HG03196 (cell line): ENCODE results near the gene RRAS.

ENCODE experiments used
- ATAC-seq: cut with Tn5 transposase; IDR thresholded peaks from one replicate; pipeline ENCODE4 v1.9.1; 2021; ENCODE audit not compliant: unreplicated experiment

RRAS gene

DNA sequence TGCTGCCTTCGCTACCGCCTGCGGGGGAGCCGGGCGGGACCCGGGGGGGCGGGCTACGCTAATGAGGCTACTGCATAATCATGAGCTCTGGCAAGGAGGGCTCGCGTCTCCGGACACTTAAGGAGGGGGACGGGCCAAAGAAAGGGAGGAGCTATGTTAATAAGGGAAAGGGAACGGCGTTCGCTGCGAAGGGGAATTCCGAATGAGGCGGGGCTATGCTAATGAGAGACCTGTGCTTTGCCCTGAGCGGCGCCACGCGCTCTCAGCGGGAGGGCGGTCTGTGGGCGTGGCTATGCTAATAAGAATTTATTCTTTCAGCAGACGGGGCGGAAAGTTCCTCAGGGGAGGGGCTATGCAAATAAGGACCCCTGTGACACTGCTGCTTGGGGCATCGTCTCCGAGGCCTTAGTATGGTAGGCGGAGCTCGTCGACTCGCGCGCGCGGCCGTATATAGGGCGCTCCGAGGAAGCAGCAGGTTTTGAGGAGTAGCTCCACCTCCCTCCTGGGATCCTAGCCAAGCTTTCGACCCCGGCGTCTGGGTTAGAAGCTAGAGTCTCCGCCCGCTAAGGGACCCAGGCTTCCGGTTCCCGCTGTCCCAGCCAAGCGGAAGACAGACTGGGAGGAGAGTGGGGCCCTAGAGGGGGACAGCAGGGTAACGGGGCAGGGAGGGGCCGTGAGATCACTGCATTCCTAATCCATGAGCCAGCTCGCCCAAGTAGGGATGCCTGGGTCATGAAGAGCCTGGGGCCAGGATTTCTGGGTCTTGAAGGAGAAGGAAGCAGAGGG is at the start of gene RRAS:
Gene RRAS (minus strand): TSS at position 31 of the 786 bp plus-strand sequence. CDS start 45 bp downstream, outside the sequence.
- ATAC-seq = peak; percentile 55

DNA sequence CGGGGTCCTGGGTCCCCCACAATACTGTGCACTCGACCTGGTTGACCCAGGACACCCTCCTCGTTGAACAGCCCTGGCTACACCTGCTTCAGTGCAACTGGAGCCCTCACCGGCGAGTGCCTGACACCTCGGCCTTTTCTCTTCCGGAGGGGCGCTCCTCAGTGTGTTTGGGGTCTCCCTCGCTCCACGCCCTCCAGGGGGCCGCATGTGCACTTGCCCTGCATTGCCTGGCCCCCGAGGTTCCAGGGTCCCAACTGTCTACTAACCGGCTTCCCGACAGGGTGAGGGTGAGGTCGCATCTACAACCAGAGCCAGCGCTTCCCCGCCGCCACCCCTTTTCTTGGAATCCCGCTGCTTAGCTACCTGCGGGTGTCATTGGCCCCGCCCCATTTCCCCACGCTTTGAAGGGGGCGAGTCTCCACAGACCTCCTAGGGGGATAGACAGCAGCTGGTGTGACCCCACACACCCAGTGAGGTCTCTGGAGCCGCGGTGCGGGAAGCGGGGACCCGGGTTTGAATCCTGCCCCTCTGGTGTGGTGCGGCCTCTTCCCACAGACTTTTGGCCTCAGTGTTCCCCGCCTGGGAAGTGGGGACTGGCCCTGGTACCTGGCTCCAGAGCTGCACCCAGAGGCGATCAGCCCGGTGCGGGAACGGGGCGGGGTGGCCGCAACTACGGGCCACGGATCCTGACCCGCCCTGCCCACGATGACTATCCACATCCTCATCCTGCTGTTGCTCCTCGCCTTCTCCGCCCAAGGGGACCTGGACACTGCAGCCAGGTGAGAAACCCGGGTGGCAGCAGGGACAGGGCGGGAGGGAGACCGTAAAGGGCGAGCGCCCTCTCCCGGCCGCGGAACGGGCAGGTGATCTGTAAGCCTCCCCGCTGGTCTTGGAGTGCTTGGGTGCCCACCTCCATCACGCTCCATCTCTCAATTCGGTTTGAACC is 49.5 kb upstream of the RRAS start, which contains the start of gene ADM5:
Gene ADM5 (plus strand): TSS at position 462 of the 946 bp plus-strand sequence. CDS start 244 bp downstream, at position 706.
- no peak for ATAC-seq

DNA sequence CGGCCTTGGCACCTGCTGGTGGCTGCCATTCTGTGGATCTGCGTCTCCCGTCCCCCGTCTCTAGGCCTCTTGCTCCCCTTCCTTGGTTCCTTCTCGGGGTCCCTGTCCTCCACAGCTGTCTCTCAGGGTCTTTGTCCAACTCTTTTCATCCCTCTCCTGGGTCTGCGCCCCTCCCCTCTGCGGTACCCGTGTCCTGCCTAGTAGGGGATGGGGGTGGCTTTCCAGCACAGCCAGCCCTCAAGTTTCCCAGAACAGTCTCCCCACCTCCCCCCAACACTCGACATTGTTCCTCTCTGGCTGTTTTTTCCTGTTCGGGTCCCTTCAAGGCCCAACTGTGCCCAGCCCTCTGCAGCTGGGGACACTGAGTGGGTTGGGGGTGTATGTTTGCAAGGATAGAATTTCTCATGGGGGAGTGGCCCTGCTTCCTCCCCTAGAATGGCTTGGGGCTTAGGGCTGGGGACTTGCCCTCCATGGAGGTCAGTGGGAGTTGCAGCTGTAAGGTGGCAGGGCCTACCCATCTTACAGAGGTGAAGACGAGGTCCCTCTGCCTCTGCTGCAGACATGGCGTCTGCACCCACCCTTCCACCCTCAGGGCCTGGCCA is 48.7 kb upstream of the RRAS start:
- no peak for ATAC-seq

DNA sequence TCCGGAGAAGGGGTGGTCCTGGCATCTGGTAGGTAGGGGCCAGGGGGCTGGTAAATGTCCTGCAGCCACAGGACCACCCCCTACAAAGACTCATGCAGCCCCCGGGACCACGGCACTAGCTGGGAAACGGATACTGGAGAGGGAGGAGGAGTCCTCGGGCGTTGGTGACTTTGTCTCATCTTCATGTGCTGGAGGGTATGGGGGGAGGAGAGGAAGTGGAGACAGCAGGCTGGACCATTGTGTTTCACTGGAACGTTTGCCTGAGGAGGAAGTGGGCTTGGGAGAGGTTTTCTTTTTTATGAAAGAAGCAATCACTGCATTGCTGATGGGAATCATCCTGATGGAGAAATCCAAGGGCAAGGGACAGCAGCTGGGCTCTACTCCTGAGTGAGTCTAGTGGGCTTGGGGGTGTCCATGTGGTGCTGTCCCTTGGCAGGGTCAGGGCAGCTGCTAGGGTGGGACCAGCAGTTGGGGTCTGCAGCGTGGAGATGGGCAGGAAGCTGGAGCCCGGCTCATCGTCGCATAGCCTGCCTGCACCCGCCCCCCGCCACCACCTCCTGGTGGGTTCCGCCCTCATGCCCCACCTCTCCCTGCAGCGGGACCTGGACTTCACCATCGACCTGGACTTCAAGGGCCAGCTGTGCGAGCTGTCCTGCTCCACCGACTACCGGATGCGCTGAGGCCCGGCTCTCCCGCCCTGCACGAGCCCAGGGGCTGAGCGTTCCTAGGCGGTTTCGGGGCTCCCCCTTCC is 47.8 kb upstream of the RRAS start:
- ATAC-seq = no peak

DNA sequence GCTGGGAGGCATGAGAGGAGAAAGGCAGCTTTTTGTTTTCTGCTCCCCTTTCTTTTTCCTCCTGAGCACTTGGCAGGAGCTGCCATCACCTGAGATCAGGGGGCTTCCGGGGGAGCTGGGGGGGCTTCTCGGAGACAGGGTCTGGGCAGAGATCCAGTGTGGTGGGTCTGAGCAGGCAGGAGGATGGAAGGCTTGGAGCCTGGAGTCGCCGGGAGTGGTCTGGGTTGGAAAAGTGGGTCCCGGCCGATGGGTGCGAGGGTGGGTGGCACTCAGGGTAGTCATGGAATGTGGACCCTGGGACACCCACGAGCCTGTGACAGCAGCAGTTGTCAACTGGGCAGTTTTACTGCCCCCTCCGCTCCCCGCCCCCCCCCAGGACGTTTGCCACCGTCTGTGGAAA is 47.2 kb upstream of the RRAS start:
- no peak for ATAC-seq

DNA sequence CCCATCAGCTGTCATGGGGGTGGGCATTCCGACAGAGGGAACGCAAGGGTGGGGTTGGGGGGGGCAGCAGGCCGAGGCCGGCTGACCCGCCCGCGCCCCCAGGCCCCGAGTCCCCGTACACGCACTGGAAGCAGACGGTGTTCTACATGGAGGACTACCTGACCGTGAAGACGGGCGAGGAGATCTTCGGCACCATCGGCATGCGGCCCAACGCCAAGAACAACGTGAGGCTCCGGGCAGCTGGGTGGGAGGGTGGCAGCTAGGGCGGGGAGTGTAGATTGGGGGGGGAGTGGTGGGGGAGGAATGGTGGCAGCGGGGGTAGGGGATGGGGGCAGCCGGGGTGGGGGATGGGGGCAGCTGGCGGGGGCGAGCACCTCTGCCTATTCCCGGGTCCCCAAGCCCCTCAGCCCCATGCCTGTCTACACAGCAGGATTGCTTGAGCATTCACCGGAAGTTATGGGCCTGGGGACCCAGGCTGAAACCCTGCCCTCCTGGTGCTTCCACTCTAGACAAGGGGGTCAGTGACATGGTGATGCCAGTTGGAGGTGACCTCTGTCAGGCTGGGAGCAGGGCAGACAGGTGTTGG is 46.7 kb upstream of the RRAS start:
- no peak for ATAC-seq

DNA sequence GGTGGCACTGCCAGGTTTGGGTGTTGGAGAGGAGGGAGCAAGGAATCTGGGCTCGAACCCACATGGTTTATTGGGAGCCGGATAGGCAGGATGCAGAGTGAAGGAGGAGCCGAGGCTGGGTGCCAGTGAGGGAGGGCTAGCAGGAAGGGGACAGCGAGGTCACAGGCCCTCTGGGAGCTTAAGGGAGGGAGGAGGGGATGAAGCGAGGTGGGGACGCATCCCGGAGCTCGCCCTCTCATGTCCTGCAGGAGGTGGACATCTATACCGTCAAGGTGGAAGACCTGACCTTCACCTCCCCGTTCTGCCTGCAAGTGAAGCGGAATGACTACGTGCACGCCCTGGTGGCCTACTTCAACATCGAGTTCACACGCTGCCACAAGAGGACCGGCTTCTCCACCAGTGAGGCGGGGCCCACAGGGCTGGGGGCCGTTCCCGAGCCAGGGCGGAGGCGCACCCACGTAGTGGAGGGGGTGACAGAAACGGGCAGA is 45.9 kb upstream of the RRAS start:
- no peak for ATAC-seq

DNA sequence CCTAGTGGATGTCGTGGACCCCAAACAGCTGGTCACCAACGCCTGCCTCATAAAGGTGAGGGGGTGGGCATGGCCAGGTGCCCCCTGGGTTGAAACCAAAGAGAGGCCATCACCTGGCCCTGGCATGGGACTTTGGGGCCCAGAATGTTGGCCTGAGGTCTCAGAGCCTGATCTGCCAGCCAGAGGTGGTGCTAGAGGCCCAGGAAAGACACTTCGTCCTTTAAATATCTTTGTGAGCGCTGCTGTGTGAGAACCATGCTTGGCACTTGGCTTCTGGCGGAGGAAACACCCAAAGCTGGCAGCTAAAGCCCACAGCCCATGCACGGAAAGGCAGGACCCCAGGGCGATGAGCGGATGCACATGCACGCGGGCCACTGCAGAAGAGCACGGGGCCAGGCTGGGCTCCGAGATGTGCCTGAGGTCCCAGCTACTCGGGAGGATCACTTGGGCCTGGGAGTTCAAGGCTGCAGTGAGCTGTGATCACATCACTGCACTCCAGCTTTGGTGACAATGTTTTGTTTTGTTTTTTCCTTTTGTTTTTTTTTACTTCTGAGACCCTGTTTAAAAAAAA is 45.1 kb upstream of the RRAS start:
- ATAC-seq = no peak

DNA sequence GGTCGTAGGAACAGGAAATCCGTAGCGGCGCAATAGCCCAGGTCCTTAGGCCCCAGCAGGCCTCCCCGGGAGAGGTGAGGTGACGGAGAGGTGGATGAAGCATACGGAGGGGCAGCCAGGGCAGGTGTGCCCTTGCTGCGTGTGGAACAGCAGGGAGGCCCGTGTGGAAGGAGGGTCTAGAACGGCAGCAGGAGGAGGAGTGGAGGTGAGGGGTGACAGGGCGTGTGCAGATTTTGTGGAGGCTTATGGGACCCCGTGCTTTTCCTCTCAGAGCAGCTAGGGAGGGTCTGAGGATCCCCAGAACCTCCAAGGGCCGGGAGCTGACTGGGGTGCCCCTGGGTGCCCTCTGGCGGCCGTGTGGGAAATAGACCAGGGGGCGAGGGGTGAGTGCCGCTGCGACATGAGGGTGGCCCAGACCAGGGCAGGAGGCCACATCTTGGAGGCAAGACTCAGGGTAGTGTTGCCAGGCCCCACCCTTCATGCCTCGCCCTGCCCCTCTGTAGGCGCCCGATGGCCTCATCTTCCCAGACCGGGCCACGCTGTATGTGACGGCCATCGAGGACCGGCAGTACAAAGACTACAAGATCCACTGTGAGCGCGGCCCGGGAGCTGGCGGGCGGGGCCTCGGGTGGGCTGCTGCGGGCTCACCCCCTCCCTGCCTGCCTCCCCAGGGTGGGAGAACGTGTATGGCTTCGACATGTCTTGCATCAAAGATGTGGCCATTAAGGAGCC is 44.5 kb upstream of the RRAS start:
- ATAC-seq = no peak

DNA sequence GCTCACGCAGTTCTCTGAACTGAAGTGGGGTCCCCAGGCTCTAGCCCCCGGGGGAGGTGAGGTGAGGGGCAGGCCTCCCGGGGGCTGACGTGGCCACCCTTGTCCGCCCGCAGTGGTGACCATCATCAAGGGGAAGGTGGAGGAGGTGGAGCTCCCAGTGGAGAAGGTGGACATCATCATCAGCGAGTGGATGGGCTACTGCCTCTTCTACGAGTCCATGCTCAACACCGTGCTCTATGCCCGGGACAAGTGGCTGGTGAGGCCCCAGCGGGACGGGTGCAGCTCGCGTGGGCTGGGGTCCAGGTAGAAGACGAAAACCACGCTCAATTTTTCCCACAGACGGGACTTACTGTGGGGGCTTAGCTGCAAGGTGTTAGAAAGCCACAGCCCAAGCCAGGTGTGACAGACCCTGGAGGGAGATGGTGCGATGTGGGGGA is 43.9 kb upstream of the RRAS start:
- ATAC-seq = no peak

DNA sequence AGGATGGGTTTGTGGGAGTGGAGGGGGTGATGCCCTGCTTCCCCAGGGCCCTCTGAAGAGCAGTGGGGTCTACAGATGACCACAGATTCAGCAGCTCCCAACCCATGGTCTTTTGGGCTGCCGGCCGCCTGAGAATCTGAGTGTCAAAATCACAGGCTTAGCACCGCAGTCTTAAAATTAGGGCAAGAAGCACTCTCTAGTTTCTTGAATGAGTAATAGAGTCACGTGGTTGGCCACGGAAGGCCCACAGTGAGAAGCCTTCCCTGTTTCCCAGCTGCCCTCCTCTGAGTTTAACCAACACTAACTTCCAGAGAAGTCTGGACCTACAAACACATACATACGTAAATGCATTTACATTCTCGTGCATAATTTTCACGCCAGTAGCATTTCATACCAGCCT is 42.3 kb upstream of the RRAS start:
- ATAC-seq = no peak

DNA sequence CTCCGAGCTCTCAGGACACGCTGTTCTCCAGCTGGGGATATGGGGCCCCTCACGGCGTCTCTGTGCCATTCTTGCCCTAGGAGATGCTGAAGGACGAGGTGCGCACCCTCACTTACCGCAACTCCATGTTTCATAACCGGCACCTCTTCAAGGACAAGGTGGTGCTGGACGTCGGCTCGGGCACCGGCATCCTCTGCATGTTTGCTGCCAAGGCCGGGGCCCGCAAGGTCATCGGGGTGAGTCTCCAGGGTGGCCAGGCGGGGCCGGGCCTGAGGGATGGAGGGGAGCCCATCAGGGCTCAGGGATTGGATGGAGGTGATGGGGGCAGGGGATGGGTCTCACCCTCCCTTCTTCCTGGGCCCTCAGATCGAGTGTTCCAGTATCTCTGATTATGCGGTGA is 41.9 kb upstream of the RRAS start:
- no peak for ATAC-seq

DNA sequence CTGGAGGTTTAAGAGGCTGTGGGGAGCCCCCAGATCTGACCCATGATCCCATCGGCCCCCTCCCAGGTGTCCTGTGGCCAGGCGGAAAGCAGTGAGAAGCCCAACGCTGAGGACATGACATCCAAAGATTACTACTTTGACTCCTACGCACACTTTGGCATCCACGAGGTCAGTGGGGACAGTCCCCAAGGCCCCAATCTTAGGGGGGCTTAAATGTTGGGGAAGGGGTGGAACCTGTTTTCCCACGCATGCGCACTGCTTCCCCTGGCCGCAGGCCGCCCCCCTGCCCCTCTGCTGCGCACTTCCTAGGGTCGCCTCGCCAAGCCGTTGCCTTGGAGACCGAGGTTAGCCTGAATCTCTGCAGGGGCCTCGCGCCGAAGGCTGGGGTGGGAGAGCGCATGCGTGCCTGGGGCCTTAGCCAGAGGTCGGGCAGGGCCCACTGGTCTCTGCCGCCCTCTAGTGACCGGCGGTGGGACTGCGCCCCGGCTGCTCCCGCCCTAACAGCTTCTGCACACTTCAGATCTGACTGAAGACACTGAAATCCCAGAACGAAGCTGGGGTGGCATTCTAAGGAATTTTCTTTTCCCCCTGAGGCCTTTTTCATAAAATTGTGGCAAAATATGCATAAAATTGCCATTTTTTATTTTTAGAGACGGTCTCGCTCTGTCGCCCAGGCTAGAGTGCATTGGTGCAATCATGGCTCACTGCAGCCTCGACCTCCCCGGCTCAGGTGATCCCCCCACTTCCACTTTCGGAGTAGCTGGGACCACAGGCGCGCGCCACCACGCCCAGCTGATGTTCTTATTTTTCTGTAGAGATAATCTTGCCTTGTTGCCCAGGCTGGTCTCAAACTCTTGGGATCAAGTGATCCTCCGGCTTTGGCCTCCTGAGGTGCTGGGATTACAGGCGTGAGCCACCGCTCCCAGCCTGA is 40.7 kb upstream of the RRAS start:
- no peak for ATAC-seq

DNA sequence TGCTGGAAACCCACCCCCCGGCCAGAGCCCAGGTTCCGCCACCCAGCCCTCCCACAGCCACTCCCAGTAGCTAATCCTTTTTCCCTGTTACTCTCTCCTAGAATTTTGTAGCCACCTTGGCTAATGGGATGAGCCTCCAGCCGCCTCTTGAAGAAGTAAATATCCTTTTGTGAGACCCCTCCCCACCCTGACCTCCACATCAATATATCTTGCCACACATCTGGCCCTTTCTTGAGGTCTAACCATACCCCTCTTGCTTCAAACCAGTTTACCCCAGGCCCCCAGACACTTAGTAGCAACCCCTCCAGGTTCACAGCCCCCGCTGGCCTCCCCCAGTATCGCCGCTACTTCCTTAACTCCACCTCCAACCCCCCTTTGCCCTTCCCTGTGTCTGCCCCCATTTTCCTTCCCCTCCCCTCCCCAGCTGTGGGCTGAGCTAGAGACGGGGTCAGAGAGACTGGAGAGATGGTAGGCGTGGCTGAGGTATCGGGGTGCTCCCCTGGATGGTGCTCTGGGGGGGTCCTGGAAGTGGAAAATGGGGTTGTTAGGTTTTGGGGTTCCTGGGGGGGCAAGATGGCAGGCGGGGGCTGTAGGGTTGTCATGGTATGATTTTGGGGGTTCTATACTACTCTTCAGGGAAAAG is 39.9 kb upstream of the RRAS start:
- ATAC-seq = no peak

DNA sequence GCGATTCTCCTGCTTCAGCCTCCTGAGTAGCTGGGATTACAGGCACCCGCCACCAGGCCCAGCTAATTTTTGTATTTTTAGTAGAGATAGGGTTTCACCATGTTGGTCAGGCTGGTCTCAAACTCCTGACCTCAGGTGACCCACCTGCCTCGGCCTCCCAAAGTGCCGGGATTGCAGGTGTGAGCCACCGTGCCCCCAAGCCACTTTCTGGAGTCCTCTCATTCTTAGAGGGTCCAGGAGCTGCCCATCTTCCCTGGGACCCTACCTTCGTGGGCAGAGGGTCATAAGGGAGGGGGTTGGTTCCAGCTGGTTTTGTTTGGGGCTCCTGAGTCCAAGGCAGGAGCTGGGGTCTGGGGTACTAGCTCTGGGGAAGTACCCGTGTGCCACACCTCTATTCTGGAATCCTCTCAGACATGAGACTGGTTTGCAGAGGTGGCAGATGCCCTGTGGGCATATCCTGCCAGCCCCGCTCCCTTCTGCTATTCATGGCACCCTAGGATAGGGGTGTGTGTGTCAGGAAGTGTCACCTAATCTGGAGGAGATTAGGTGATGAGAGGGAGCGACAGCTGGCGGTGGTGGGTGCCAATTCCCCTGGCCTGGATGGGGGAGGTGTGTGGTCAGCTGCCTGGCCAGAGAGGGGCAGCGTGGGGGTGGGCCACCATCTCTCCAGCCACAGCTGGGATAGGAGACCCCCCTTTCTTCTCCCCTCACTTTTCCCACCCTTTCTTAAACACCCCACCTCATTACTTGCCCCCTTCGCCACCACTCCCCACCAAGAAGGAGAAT is 39.2 kb upstream of the RRAS start:
- no peak for ATAC-seq

DNA sequence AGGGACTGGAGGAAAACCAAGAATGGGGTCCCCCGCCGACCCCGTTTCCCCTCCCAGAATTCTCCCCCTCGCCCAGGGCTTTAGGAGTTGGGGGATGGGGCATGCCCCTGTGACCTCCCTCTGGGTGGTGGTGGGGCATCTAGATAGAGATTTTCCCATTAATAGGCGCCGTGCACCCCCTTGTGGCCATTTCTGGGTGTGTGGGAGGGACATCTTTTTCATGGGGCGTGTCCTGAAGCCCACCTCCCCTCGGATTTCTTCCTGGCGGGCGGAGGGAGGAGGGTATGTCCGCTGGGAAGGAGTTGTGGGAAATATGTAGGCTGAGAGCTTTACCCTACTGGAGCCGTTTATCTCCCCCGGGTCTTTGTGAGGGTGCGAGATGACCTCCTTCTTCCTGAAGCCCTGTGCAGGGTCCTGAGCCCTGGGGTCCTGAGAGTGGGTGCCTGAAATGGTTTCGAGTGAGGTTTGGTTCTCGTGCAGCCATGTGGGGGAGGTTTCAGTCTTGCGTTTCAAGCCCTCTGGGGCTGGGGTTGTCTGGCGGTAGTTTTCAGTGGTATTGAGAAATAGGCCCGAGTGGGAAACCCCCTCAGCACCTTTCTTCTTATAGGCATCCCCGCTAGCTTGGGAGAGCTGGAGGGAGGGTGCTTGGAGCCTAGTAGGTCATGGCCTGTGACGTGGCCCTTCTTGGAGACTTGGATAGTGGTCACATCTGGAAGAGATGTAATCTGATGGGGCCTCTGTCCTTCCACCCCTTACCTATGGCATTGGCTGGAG is 38.1 kb upstream of the RRAS start:
- no peak for ATAC-seq
